Measurements from ENCODE around the gene TTLL5.
A peak's percentile ranks its signal among the peaks of the same experiment; 100 is the strongest.

TTLL5 gene

DNA sequence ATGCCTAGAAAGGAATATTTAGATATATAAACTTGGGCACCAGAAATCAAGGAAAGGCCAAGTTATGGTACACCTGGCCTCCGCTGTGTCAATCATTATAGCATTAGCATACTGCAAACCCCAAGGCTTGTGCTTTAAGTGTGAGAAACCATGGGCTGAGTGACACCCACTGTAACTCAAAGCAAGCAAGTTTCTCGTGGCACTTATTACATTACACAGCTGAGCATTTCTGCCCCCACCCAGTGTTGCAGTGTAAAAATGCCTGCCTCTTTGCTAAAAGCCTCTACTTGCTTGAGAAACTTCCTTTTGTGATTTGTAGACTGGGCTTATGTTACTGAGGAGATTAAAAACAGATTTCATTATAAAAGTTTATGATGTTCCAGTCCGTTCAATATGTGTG is 198.7 kb downstream of the TTLL5 start:
- no peak overlapping the region for H3K4me3 ChIP-seq (ENCODE audit: low read depth in 1 of 2, low read length in 2 of 2)
- no peaks in the 10 kb centered on the region for H3K27me3 ChIP-seq (ENCODE audit: control insufficient read depth in 1 of 2, insufficient read depth in 2 of 2, low read length in 2 of 2)
- peaks cover 24% of the 10 kb centered on the region for H3K4me1 ChIP-seq (ENCODE audit: insufficient read depth, low read length)
- H3K9ac ChIP-seq (ENCODE audit: low read length), result no peak overlapping the region
- no peaks in the 10 kb centered on the region for H3K9me3 ChIP-seq (ENCODE audit: low read length)
- no peaks in the 10 kb centered on the region for H3K36me3 ChIP-seq (ENCODE audit: insufficient read depth, low read length)
- no peak overlapping the region for H3K27ac ChIP-seq (ENCODE audit: low read depth, low read length)

GRCh38 chr14:75860561-75861160 is 199.6 kb downstream of the TTLL5 start:
- H3K4me3 ChIP-seq (ENCODE audit: low read depth in 1 of 2, low read length in 2 of 2), result no peak overlapping the region
- no peaks in the 10 kb centered on the region for H3K9me3 ChIP-seq (ENCODE audit: low read length)
- peak overlapping the region; percentile 1 for H3K27ac ChIP-seq (ENCODE audit: low read depth, low read length)
- no peaks in the 10 kb centered on the region for H3K36me3 ChIP-seq (ENCODE audit: insufficient read depth, low read length)
- no peak overlapping the region for H3K9ac ChIP-seq (ENCODE audit: low read length)
- H3K4me1 ChIP-seq (ENCODE audit: insufficient read depth, low read length), result peaks cover 24% of the 10 kb centered on the region
- no peaks in the 10 kb centered on the region for H3K27me3 ChIP-seq (ENCODE audit: control insufficient read depth in 1 of 2, insufficient read depth in 2 of 2, low read length in 2 of 2)

- Histone ChIP-seq H3K4me1 (ENCODE audit: insufficient read depth, low read length) (peaks cover 24% of the 10 kb centered on the region), H3K9me3 (ENCODE audit: low read length) (no peaks in the 10 kb centered on the region), H3K36me3 (ENCODE audit: insufficient read depth, low read length) (no peaks in the 10 kb centered on the region), H3K4me3 (ENCODE audit: low read depth in 1 of 2, low read length in 2 of 2) (no peak overlapping the region), H3K9ac (ENCODE audit: low read length) (no peak overlapping the region), H3K27ac (ENCODE audit: low read depth, low read length) (no peak overlapping the region), H3K27me3 (ENCODE audit: control insufficient read depth in 1 of 2, insufficient read depth in 2 of 2, low read length in 2 of 2) (no peaks in the 10 kb centered on the region)
Observed at GRCh38 chr14:75861161-75861621, 200.1 kb downstream of the TTLL5 start.

GRCh38 chr14:75863221-75863620 is 202.2 kb downstream of the TTLL5 start:
- Histone ChIP-seq H3K4me3 (ENCODE audit: low read depth in 1 of 2, low read length in 2 of 2) (no peak overlapping the region), H3K36me3 (ENCODE audit: insufficient read depth, low read length) (no peaks in the 10 kb centered on the region), H3K27ac (ENCODE audit: low read depth, low read length) (no peak overlapping the region), H3K9me3 (ENCODE audit: low read length) (no peaks in the 10 kb centered on the region), H3K4me1 (ENCODE audit: insufficient read depth, low read length) (peaks cover 31% of the 10 kb centered on the region), H3K9ac (ENCODE audit: low read length) (no peak overlapping the region), H3K27me3 (ENCODE audit: control insufficient read depth in 1 of 2, insufficient read depth in 2 of 2, low read length in 2 of 2) (no peaks in the 10 kb centered on the region)

DNA sequence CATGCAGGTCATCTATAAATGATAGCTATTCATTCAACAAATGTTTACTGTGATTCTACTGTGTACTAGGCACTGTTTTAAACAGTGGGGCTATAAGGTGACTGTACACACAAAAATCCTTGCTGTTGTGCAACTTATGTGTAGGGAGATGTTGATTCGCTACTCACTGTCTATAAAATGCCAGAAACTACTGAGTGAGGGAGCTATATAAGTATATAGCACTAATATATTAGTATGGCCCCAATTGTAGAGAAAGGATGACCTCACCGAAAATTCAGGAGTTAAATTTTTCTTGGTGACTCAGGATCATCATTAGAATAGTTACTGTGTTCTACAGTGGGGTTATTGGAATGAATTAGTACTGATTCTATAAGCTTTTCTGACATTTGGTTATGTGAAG is 203.3 kb downstream of the TTLL5 start:
- no peaks in the 10 kb centered on the region for H3K36me3 ChIP-seq (ENCODE audit: insufficient read depth, low read length)
- H3K4me1 ChIP-seq (ENCODE audit: insufficient read depth, low read length), result peaks cover 42% of the 10 kb centered on the region
- no peak overlapping the region for H3K9ac ChIP-seq (ENCODE audit: low read length)
- no peaks in the 10 kb centered on the region for H3K27me3 ChIP-seq (ENCODE audit: control insufficient read depth in 1 of 2, insufficient read depth in 2 of 2, low read length in 2 of 2)
- no peak overlapping the region for H3K4me3 ChIP-seq (ENCODE audit: low read depth in 1 of 2, low read length in 2 of 2)
- no peaks in the 10 kb centered on the region for H3K9me3 ChIP-seq (ENCODE audit: low read length)
- H3K27ac ChIP-seq (ENCODE audit: low read depth, low read length), result no peak overlapping the region

- Histone ChIP-seq H3K27me3 (ENCODE audit: control insufficient read depth in 1 of 2, insufficient read depth in 2 of 2, low read length in 2 of 2) (no peaks in the 10 kb centered on the region), H3K9ac (ENCODE audit: low read length) (no peak overlapping the region), H3K4me3 (ENCODE audit: low read depth in 1 of 2, low read length in 2 of 2) (no peak overlapping the region), H3K4me1 (ENCODE audit: insufficient read depth, low read length) (peaks cover 36% of the 10 kb centered on the region), H3K9me3 (ENCODE audit: low read length) (no peaks in the 10 kb centered on the region), H3K27ac (ENCODE audit: low read depth, low read length) (no peak overlapping the region), H3K36me3 (ENCODE audit: insufficient read depth, low read length) (no peaks in the 10 kb centered on the region)
Observed at GRCh38 chr14:75865531-75865930, 204.5 kb downstream of the TTLL5 start.

GRCh38 chr14:75866970-75867369 is 205.9 kb downstream of the TTLL5 start:
- Histone ChIP-seq H3K9me3 (ENCODE audit: low read length) (no peaks in the 10 kb centered on the region), H3K27me3 (ENCODE audit: control insufficient read depth in 1 of 2, insufficient read depth in 2 of 2, low read length in 2 of 2) (no peaks in the 10 kb centered on the region), H3K4me3 (ENCODE audit: low read depth in 1 of 2, low read length in 2 of 2) (no peak overlapping the region), H3K9ac (ENCODE audit: low read length) (no peak overlapping the region), H3K4me1 (ENCODE audit: insufficient read depth, low read length) (peaks cover 25% of the 10 kb centered on the region), H3K27ac (ENCODE audit: low read depth, low read length) (no peak overlapping the region), H3K36me3 (ENCODE audit: insufficient read depth, low read length) (no peaks in the 10 kb centered on the region)

- H3K4me3 ChIP-seq (ENCODE audit: low read depth in 1 of 2, low read length in 2 of 2), result no peak overlapping the region
- H3K27me3 ChIP-seq (ENCODE audit: control insufficient read depth in 1 of 2, insufficient read depth in 2 of 2, low read length in 2 of 2), result no peaks in the 10 kb centered on the region
- H3K27ac ChIP-seq (ENCODE audit: low read depth, low read length), result no peak overlapping the region
- H3K9me3 ChIP-seq (ENCODE audit: low read length), result no peaks in the 10 kb centered on the region
- no peak overlapping the region for H3K9ac ChIP-seq (ENCODE audit: low read length)
- peaks cover 25% of the 10 kb centered on the region for H3K4me1 ChIP-seq (ENCODE audit: insufficient read depth, low read length)
- no peaks in the 10 kb centered on the region for H3K36me3 ChIP-seq (ENCODE audit: insufficient read depth, low read length)
Observed at GRCh38 chr14:75871181-75871880, 210.3 kb downstream of the TTLL5 start.

DNA sequence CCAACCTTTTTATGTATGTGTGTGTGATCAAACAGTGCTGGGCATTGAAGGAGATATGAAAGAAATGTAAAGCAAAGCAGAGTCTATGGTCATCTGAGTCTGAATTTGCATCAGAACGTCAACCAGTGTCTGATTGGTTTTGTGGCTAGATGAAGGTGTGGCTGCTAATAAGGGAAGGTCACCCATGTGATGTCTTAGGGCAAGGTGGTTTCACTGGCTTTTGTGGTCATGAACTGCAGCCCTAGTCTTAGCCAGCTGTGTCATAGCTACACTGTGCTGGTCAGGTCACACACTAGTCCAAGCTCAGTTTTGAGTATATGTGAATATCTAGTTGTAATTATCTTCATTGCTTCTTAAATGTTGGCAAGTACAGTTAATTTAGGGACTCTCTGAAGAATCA is 214.9 kb downstream of the TTLL5 start:
- H3K27ac ChIP-seq (ENCODE audit: low read depth, low read length), result no peak overlapping the region

GRCh38 chr14:75876530-75876929 is 215.5 kb downstream of the TTLL5 start:
- Histone ChIP-seq H3K9me3 (ENCODE audit: low read length) (no peaks in the 10 kb centered on the region), H3K9ac (ENCODE audit: low read length) (no peak overlapping the region), H3K36me3 (ENCODE audit: insufficient read depth, low read length) (no peaks in the 10 kb centered on the region), H3K27ac (ENCODE audit: low read depth, low read length) (no peak overlapping the region), H3K4me1 (ENCODE audit: insufficient read depth, low read length) (peaks cover 13% of the 10 kb centered on the region), H3K27me3 (ENCODE audit: control insufficient read depth in 1 of 2, insufficient read depth in 2 of 2, low read length in 2 of 2) (no peaks in the 10 kb centered on the region), H3K4me3 (ENCODE audit: low read depth in 1 of 2, low read length in 2 of 2) (no peak overlapping the region)

More for the DNA sequence above, 214.9 kb downstream of the TTLL5 start:
- no peaks in the 10 kb centered on the region for H3K9me3 ChIP-seq (ENCODE audit: low read length)
- no peak overlapping the region for H3K4me3 ChIP-seq (ENCODE audit: low read depth in 1 of 2, low read length in 2 of 2)
- no peaks in the 10 kb centered on the region for H3K36me3 ChIP-seq (ENCODE audit: insufficient read depth, low read length)
- H3K9ac ChIP-seq (ENCODE audit: low read length), result no peak overlapping the region
- peaks cover 13% of the 10 kb centered on the region for H3K4me1 ChIP-seq (ENCODE audit: insufficient read depth, low read length)
- no peaks in the 10 kb centered on the region for H3K27me3 ChIP-seq (ENCODE audit: control insufficient read depth in 1 of 2, insufficient read depth in 2 of 2, low read length in 2 of 2)

DNA sequence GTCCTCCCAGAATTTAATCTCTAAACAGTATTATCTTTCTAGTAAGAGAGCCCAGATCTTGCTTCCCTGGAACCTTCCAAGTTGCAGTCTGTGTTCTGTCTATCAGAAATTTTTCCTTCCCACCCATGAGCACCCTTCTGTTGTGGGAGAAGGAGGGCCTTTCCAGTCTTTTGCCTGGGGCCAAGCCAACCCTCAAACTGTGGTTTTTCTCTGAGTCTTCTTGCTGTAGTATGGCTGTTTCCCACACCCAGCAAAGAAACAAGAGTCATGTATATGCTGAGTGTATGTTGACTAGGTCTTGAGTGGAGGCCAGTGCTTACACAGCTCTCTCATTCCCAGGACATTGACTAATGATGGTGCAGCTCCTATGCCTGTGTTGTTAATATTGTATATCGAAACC is 216.2 kb downstream of the TTLL5 start:
- H3K4me3 ChIP-seq (ENCODE audit: low read depth in 1 of 2, low read length in 2 of 2), result no peak overlapping the region
- peaks cover 13% of the 10 kb centered on the region for H3K4me1 ChIP-seq (ENCODE audit: insufficient read depth, low read length)
- H3K27ac ChIP-seq (ENCODE audit: low read depth, low read length), result no peak overlapping the region
- H3K27me3 ChIP-seq (ENCODE audit: control insufficient read depth in 1 of 2, insufficient read depth in 2 of 2, low read length in 2 of 2), result no peaks in the 10 kb centered on the region
- H3K36me3 ChIP-seq (ENCODE audit: insufficient read depth, low read length), result no peaks in the 10 kb centered on the region
- H3K9ac ChIP-seq (ENCODE audit: low read length), result no peak overlapping the region
- no peaks in the 10 kb centered on the region for H3K9me3 ChIP-seq (ENCODE audit: low read length)

DNA sequence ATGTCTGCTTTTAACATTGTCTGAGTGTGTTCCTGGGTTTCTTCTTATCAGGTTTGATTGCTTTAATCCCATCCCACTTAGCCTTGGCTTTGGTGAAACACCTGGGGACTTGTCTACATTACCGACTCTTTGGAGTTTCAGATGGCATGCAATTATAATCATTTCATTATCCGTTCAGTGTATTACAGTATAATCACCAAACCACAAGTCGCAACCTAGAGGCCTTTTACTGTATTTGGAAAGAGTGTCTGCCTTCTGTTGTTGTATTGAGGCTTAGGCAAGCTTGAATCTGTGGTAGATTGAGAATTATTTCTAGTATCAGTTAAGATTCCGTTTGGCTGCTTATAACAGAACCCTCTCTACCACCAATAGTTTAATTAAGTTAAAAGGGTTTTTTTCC is 216.8 kb downstream of the TTLL5 start:
- no peaks in the 10 kb centered on the region for H3K27me3 ChIP-seq (ENCODE audit: control insufficient read depth in 1 of 2, insufficient read depth in 2 of 2, low read length in 2 of 2)
- no peak overlapping the region for H3K4me3 ChIP-seq (ENCODE audit: low read depth in 1 of 2, low read length in 2 of 2)
- no peaks in the 10 kb centered on the region for H3K36me3 ChIP-seq (ENCODE audit: insufficient read depth, low read length)
- no peak overlapping the region for H3K9ac ChIP-seq (ENCODE audit: low read length)
- H3K4me1 ChIP-seq (ENCODE audit: insufficient read depth, low read length), result peaks cover 13% of the 10 kb centered on the region
- no peaks in the 10 kb centered on the region for H3K9me3 ChIP-seq (ENCODE audit: low read length)
- no peak overlapping the region for H3K27ac ChIP-seq (ENCODE audit: low read depth, low read length)
